ENCODE results near the gene ITGAL.

DNA sequence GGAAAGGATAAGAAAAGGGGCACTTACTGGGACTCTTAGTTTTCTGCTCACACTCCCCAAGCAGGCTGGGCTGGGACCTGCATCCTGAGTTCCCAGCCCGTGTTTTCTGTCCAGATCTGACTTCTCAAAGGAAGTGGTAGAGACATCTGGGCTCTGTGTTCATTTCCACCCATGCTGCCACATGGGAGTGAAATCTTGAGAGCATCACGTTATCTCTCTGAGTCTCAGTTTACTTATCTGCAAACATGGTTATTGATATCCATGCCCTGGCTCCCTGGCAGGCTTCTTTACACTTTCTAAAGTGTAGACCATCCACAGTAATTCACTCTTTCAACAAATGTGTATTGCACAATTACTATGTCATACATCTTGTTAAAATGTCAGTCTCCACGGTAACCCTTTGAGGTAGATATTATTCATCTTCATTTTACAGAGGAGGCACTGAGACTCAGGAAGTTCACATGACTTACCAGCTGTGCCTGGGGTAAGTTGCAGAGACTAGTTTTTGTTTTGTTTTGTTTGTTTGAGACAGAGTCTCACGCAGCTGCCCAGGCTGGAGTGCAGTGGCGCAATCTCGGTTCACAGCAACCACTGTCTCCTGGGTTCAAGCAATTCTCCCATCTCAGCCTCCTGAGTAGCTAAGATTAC lies 95.6 kb downstream of the ITGAL start:
- TF ChIP-seq POLR2A (IDR thresholded peaks at IDR 0.05), result no peak
- TF ChIP-seq, protein P1, sequence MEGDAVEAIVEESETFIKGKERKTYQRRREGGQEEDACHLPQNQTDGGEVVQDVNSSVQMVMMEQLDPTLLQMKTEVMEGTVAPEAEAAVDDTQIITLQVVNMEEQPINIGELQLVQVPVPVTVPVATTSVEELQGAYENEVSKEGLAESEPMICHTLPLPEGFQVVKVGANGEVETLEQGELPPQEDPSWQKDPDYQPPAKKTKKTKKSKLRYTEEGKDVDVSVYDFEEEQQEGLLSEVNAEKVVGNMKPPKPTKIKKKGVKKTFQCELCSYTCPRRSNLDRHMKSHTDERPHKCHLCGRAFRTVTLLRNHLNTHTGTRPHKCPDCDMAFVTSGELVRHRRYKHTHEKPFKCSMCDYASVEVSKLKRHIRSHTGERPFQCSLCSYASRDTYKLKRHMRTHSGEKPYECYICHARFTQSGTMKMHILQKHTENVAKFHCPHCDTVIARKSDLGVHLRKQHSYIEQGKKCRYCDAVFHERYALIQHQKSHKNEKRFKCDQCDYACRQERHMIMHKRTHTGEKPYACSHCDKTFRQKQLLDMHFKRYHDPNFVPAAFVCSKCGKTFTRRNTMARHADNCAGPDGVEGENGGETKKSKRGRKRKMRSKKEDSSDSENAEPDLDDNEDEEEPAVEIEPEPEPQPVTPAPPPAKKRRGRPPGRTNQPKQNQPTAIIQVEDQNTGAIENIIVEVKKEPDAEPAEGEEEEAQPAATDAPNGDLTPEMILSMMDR (IDR thresholded peaks at IDR 0.05), result no peak
